Aorta (tissue), 5 donors: ENCODE measurements around the gene OVCH1. TPM values are rescaled to one million over a fixed set of nuclear protein-coding genes. Genes with fewer than 3 reads are reported as not detected.

Source experiments
- ATAC-seq: fragments of 200-7000 bp; cut with Tn5 transposase; one replicate; pipeline ENCODE4 v1.9.1; 2022; ENCODE audit warnings: moderate library complexity; ENCODE audit not compliant: low FRiP score
- DNase-seq, 2 donors: peaks; one replicate each; pipeline ENCODE4 v3.0.0-alpha.2; 2020
- H3K27ac ChIP-seq, 2 donors: one replicate each; pipeline ENCODE4 v1.5.1; 2013; ENCODE audit warnings: low read length in 2 of 2, mild to moderate bottlenecking in 2 of 2, moderate library complexity in 2 of 2, control low read depth in 1 of 2, inconsistent platforms in 1 of 2, low read depth in 1 of 2
- H3K27me3 ChIP-seq, 2 donors: one replicate each; pipeline ENCODE4 v1.6.1; 2013; ENCODE audit warnings: control low read depth in 1 of 2, low read length in 1 of 2, mild to moderate bottlenecking in 1 of 2, moderate library complexity in 1 of 2; ENCODE audit not compliant: insufficient read depth in 2 of 2, control insufficient read depth in 1 of 2
- H3K36me3 ChIP-seq, 2 donors: one replicate each; pipeline ENCODE4 v1.6.1; 2013; ENCODE audit warnings: control low read depth in 1 of 2, low read length in 1 of 2, mild to moderate bottlenecking in 1 of 2; ENCODE audit not compliant: insufficient read depth in 2 of 2, control insufficient read depth in 1 of 2
- H3K4me1 ChIP-seq, 2 donors: one replicate each; pipeline ENCODE4 v1.6.1; 2013; ENCODE audit warnings: low read length in 2 of 2, control low read depth in 1 of 2, mild to moderate bottlenecking in 1 of 2, moderate library complexity in 1 of 2; ENCODE audit not compliant: insufficient read depth in 2 of 2, control insufficient read depth in 1 of 2
- H3K4me3 ChIP-seq, 2 donors: one replicate each; pipeline ENCODE4 v1.5.1; 2013; ENCODE audit warnings: low read length in 2 of 2, control low read depth in 1 of 2, mild to moderate bottlenecking in 1 of 2
- H3K9me3 ChIP-seq: one replicate; pipeline ENCODE4 v1.6.1; 2013; ENCODE audit warnings: mild to moderate bottlenecking, low read length; ENCODE audit not compliant: control insufficient read depth
- WGBS, 2 donors: extraction: QIAGEN DNeasy Blood & Tissue Kit; methylation state at CpG; one replicate each; pipeline ENCODE4 v1.1.7; 2013; 5-methylcytosine and 5-hydroxymethylcytosine counted together
- intact Hi-C, 2 donors: fragments of 100-400 bp; cut with DNase I; formaldehyde crosslinking; loops; one replicate each; pipeline versions ENCODE4 v1.14.2 to v1.15.0; 2022
- long read RNA-seq, 2 donors: library from polyadenylated mRNA; unstranded; transcript quantifications; one replicate each; pipeline ENCODE4 v2.0.0, GENCODE V29; 2020 to 2021
- polyA plus RNA-seq, 2 donors: library from polyadenylated mRNA; stranded (reverse); fragments of 200-250 nt; gene quantifications; one replicate each; pipeline ENCODE4 v1.2.3, GENCODE V29; 2013
- total RNA-seq, 2 donors: library from RNA; stranded (reverse); fragmentation: NEBNext Ultra II Directional; extraction: Animal tissue kit (Norgen Biotek cat#: 25700); gene quantifications; one replicate each; pipeline ENCODE4 v1.2.1, GENCODE V29; 2021
- donor health status: healthy with polysubstance abuse.
- donor health status: Bipolar disorder and iron deficiency.
- donor health status: DM: no; HTN: no; CAD: no.
- donor health status: DM: no; HTN: no; CAD: no.
- donor health status: DM: yes; HTN: yes; CAD: no.

OVCH1 gene, protein sequence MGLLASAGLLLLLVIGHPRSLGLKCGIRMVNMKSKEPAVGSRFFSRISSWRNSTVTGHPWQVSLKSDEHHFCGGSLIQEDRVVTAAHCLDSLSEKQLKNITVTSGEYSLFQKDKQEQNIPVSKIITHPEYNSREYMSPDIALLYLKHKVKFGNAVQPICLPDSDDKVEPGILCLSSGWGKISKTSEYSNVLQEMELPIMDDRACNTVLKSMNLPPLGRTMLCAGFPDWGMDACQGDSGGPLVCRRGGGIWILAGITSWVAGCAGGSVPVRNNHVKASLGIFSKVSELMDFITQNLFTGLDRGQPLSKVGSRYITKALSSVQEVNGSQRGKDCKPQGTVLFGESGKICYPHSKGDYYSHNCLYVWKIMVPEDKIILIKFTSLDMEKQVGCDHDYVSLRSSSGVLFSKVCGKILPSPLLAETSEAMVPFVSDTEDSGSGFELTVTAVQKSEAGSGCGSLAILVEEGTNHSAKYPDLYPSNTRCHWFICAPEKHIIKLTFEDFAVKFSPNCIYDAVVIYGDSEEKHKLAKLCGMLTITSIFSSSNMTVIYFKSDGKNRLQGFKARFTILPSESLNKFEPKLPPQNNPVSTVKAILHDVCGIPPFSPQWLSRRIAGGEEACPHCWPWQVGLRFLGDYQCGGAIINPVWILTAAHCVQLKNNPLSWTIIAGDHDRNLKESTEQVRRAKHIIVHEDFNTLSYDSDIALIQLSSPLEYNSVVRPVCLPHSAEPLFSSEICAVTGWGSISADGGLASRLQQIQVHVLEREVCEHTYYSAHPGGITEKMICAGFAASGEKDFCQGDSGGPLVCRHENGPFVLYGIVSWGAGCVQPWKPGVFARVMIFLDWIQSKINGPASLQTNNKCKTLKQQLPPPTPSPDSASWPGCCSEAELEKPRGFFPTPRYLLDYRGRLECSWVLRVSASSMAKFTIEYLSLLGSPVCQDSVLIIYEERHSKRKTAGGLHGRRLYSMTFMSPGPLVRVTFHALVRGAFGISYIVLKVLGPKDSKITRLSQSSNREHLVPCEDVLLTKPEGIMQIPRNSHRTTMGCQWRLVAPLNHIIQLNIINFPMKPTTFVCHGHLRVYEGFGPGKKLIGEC
- total RNA-seq (1 to 10 TPM; 1.0 to 1.5 TPM), polyA plus RNA-seq (under 1 TPM; 0.31 to 0.38 TPM)
- long read RNA-seq, donor 1, result 0 reads
- long read RNA-seq, donor 2, result 0 reads

DNA sequence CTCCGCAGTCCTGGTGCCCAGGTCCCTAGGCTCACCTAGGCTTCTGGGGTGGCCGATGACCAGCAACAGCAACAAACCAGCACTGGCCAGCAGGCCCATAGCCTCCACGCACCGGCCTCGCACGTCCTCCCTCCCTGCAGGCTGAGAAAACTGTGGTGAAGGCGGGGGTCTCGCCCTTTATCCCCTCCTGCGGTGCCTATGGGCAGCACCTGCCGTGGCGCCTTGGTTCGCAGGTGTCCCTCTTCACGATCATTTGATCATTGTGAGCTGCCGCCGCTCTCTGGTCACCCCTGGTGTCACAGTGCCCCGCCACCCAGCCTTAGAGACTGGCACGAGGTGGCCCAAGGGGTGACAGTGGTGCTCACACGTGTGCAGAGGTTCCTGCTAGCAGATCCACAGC is at the start of gene OVCH1:
OVCH1 (minus strand) TSS at position 99 of the 400 bp plus-strand sequence; CDS start at position 99, 0 bp downstream.
- Histone ChIP-seq H3K36me3 (peaks cover 0 to under 1% of the 10 kb centered on the region in 2 donors), H3K4me1 (no peaks in the 10 kb centered on the region), H3K9me3 (no peaks in the 10 kb centered on the region), H3K27ac (no peak within 1 kb of the TSS), H3K27me3 (no peaks in the 10 kb centered on the region), H3K4me3 (no peak within 1 kb of the TSS)
- no peak for ATAC-seq
- WGBS, 2 donors, result 94% methylated on average over 18 of the region's 18 CpGs
- intact Hi-C loops, result no loop called here
- DNase-seq, result no peak

DNA sequence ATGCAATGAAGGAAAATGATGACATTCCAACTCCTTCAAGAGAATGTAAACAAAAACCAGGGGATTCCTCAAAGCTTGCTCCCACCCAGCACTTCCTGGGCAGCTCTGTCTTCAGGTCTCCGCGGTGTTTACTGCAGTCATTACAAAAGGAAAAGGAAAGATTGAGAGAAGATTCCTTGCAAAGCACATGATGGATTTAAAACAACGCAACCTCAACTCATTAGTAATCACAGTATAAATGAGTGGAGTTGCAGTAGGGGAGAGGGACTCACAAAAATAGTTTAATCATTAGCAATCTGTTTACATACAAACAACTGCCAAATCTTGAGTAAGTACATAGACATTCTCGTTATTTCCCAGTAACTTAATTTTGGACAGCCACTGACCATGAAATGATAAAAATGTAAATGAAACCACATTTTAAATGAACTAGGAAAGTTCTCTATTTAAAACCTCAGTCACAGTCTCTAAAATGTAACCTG is 49.7 kb upstream of the OVCH1 start:
- ATAC-seq (no peak), DNase-seq (no peak)
- Histone ChIP-seq H3K27ac (no peak overlapping the region), H3K27me3 (no peaks in the 10 kb centered on the region), H3K36me3 (no peaks in the 10 kb centered on the region), H3K9me3 (no peaks in the 10 kb centered on the region), H3K4me3 (no peak overlapping the region), H3K4me1 (peaks cover 0 to 10% of the 10 kb centered on the region in 2 donors)
- intact Hi-C loops, result no loop called here
- 74 to 75% methylated on average over 4 of the region's 4 CpGs for WGBS, 2 donors

DNA sequence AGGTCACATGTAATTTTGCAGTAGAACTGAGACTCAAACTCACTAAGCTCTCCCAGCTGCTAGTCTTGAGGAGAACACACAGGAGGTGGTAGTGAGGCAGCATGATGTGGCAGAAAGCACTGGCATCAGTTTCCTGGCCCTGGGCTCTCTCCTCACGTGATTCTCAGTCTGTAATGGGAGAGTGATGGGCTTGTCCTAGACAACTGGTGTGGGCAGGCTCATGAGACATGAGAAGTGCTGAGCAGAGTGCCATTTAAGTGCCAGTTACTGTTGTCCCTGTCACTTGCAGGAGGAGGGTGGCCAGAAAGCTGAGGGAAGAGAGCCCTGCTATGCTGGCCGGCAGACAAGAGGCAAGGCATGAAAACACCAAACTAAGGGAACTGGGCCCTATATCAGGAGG is 48.5 kb upstream of the OVCH1 start:
- intact Hi-C loops, result no loop called here

DNA sequence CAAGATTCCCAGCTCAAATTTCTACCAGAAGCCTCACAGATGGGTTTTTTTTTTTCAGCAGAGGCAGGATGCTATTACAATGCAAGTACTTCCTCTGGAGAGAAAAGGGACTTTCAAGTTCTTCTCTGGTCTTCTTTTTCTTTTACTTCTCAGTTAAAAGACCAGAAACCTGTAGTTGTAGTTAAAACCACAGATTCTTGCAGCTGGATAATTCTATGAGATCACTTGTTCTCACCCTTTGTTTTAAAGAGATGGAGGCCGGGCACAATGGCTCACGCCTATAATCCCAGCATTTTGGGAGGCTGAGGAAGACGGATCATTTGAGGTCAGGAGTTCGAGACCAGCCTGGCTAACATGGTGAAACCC is 47.6 kb upstream of the OVCH1 start:
- DNase-seq (no peak), ATAC-seq (no peak)
- intact Hi-C loops, result no loop called here
- no peaks in the 10 kb centered on the region for H3K9me3 ChIP-seq
- H3K27me3 ChIP-seq, result no peaks in the 10 kb centered on the region
- H3K36me3 ChIP-seq, result no peaks in the 10 kb centered on the region
- WGBS, 2 donors, result 94 to 96% methylated on average over 4 of the region's 4 CpGs
- H3K4me1 ChIP-seq, result peaks cover 0 to 10% of the 10 kb centered on the region in 2 donors
- H3K27ac ChIP-seq, result no peak overlapping the region
- no peak overlapping the region for H3K4me3 ChIP-seq

More for the DNA sequence above, 48.5 kb upstream of the OVCH1 start:
- WGBS, 2 donors, result 73 to 84% methylated on average over 2 of the region's 2 CpGs
- Histone ChIP-seq H3K4me3 (no peak overlapping the region), H3K27ac (no peak overlapping the region), H3K9me3 (no peaks in the 10 kb centered on the region), H3K27me3 (no peaks in the 10 kb centered on the region), H3K36me3 (no peaks in the 10 kb centered on the region), H3K4me1 (peaks cover 0 to 10% of the 10 kb centered on the region in 2 donors)
- DNase-seq, result no peak
- no peak for ATAC-seq

DNA sequence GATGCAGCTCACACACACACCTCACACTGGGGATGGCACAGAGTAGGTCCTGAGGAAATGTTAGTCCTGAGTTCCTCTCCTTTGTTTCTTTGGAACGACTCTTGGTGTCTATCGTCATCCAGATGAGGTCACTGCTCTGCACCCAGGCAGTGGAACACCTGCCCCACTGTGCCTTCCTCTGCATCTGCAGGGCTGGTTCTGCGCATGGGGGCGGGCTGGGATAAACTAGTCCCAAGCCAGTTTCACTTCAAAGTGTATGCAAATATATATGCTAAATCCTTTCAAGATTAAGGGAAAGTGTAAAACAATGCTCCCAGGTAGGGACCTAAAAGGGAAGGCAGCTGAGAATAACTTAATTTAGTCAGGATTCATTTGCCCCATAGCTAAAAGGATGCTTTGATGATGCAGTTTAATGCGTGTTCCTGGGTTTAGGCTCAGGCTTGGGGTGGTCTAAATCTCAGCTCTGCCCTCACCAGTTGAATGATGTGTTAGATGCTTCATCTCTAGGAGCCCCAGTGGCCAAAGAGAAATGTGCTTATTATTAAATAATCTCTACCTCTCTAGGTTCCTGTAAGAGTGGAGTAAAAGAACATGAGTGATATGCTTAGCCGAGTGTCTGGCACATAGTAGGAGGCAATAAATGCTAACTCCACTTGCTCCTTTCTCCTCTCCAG is 47.1 kb upstream of the OVCH1 start:
- peaks cover 0 to 10% of the 10 kb centered on the region in 2 donors for H3K4me1 ChIP-seq
- no peaks in the 10 kb centered on the region for H3K27me3 ChIP-seq
- H3K9me3 ChIP-seq, result no peaks in the 10 kb centered on the region
- H3K4me3 ChIP-seq, result no peak overlapping the region
- intact Hi-C loops, result no loop called here
- DNase-seq (no peak), ATAC-seq (no peak)
- WGBS, 2 donors, result 95 to 97% methylated on average over 6 of the region's 6 CpGs
- H3K27ac ChIP-seq, result no peak overlapping the region
- no peaks in the 10 kb centered on the region for H3K36me3 ChIP-seq

DNA sequence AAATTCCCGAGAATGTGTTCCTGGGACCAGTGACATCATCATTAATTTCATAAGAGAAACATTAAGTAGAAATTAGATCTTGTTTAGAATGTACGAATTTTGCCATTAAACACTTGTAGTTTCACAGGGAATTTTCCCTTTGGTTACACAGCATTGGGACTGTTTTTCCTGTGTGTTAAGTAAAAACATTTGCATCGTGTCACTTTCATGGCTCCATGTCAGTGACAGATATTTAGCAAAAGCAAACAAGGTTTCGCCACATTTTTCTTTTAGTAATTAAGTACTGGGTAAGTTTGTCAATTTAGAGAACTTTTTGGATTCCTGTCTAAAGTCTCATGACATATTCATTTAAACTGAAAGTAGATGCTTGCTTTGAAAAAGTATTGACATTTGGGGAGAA is 45.5 kb upstream of the OVCH1 start:
- Histone ChIP-seq H3K36me3 (no peaks in the 10 kb centered on the region), H3K9me3 (no peaks in the 10 kb centered on the region), H3K4me1 (peaks cover 0 to 10% of the 10 kb centered on the region in 2 donors), H3K27ac (no peak overlapping the region), H3K4me3 (peak overlapping the region; percentile 14 to 15), H3K27me3 (no peaks in the 10 kb centered on the region)
- intact Hi-C loops, result no loop called here
- WGBS, 2 donors, result 9 to 13% methylated on average over 4 of the region's 4 CpGs
- no peak for ATAC-seq
- no peak for DNase-seq

DNA sequence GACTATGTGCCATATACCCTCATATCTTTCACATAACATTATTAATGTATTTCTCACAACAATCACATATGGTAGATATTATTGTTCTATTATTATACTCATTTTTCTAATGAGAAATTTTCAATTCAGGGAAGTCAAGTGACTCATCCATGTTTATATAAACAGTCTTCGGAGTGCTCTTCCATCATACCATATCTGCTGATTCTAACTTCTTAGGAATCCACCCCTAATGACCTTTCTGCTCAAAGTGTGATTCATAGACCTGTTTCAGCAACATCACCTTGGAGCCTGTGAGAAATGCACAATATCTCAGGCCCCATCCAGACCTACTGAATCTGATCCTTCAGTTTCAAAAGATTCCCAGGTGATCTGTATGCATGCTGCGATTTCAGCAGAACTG is 39.8 kb upstream of the OVCH1 start:
- Histone ChIP-seq H3K27me3 (no peaks in the 10 kb centered on the region), H3K36me3 (peaks cover 0 to 3% of the 10 kb centered on the region in 2 donors), H3K9me3 (no peaks in the 10 kb centered on the region), H3K27ac (no peak overlapping the region), H3K4me3 (no peak overlapping the region), H3K4me1 (no peaks in the 10 kb centered on the region)
- DNase-seq (no peak), ATAC-seq (no peak)
- 77 to 86% methylated on average over 2 of the region's 2 CpGs for WGBS, 2 donors
- intact Hi-C loops, result no loop called here

DNA sequence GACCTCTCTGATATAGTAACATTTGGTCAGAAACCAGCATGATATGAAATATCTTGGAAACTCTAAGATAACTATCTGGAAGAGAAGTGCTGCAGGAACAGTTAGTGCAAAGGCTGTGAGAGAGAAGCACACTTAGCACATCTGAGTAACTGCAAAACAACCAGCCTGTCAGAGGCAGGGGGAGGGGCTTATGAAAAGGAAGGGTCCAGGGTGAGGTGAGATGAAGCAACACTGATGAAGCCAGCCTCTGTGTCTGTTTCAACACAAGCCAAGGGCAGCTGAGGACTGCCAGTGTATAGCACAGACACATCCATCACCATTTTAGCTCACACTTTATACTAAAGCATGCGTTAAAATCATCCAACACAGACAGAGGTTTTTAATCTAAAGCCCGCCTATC is 37.4 kb upstream of the OVCH1 start:
- Histone ChIP-seq H3K27me3 (no peaks in the 10 kb centered on the region), H3K4me3 (no peak overlapping the region), H3K36me3 (peaks cover 0 to 3% of the 10 kb centered on the region in 2 donors), H3K27ac (no peak overlapping the region), H3K4me1 (no peaks in the 10 kb centered on the region), H3K9me3 (no peaks in the 10 kb centered on the region)
- ATAC-seq (peak; percentile 26), DNase-seq (no peak)
- WGBS, 2 donors, result 94 to 97% methylated on average over 2 of the region's 2 CpGs
- intact Hi-C loops, result no loop called here
